HG03060 (cell line): ENCODE data around the gene TFCP2L1.

Experiments used
- ATAC-seq: cut with Tn5 transposase; IDR thresholded peaks from one replicate; pipeline ENCODE4 v1.9.1; 2021; ENCODE audit warnings: low read depth, moderate number of reproducible peaks; ENCODE audit not compliant: unreplicated experiment

TFCP2L1 gene

GRCh38 chr2:121297217-121297830 lies 12.3 kb upstream of the TFCP2L1 start:
- no peak for ATAC-seq

DNA sequence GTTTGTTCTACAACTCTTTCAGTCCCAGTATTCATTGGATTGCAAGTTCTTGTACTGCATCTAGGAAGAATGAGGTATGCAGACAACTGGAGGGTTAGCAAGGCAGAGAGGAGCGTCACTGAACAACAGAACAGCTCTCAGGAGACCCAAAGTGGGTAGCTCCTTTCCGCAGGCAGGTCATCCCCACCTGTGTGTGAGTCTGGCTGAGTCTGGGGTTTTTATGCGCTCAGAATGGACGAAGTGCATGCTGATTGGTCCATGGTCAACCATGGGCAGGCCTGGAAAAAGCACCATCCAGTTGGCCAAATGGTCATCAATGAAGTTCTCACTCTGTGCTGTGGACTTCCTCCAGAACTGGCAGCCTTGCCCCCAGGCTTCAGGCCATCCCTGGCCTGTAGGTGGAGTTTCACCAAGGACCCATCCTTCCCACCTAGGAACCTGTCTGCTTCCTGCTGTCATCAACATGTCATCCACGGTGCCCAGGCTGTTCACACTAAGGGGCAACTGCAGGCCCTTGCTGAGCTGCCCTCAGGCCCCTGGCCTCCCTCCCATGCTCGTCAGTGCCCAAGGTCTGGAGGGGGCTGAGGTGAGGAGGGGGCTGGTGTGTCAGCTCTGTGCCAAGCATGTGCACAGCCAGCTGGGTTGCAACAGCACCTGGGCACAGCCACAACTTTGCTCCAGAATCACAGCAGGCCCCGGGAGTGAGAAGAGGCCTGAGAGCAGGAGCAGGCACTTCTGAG lies 11.1 kb upstream of the TFCP2L1 start:
- ATAC-seq, result no peak

DNA sequence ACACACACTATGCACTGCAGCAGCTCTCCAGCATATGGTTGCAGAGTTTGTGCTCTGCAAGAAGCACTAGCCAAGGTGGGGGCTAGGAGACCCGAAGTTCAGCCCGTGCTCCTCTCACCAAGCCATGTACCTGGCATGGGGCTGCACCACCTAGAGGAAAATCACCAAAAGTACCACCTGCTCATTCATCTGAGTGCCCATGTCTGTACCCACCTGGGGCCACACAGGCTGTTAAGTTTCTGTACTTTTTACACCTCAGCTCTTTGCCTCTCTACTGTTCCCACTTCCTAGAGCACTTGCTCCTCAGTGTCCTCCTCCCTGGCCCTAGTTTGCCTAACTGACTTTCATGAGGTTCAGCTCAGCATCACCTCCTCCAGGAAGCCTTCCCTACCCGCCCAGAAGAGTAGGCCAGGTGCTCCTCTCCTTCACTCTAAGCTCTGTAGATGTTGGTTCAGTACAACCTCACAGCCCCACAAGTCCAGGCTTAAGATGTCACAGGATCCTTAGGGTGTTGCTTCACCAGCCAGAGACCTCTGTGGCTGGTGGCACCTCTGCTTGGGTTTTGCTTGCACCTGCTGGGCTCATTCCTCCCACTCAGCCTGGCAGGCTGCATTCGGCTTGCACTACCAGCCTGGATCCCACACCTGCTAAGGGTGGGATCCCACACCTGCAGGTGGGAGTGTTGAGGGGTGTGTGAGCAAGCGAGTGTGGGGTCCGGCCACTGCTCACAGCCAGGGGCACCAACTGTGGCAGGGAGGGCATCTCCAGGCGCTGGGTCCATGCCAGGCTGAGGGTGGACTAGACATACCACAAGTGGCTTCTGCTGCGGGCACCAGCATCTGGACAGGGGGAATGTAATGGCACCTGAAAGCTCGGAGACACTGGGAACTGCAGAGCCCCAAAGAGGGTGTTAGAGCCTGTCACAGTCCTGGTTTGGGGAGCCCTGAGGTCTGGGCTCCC lies 10.2 kb upstream of the TFCP2L1 start:
- ATAC-seq, result no peak

DNA sequence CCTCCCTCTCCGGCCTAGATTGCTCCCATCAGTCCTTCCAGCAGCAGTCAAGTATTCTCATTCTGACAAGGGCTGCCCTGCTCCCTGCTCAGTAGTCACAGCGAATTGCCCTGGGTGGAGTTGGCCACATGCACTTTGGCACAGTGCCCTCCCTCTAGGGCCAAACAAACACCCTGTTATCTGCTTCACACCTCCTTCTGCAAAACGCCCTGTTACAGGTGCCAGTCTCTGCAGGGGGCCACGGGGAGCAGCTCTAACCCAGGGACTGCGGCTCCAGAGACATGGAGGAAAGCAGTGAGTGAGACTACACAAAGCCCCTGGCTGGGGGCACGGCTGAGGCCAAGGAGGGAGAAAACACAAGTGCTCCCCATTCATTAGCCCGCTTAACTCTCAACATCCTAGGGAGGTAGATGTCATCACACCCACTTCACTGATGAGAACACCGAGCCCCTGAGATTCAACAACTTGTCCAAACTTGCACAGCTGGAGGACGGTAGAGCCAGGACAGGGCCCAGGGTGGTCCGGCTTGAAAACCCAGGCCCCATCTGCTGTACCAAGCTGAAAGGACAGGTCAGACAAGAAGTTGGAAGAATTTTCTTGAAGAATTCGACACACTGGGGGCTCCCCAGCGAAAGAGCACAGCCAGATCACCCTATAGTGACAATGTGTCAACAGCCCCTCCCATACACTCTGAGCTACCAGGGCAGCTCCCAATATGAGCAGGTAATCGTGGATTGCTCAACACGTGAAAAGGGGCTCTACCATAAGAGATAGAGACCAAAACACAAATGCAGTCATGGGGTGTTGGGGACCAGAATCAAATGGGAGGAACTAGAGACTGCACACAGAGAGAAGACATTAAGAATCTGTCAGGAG lies 8.7 kb upstream of the TFCP2L1 start:
- no peak for ATAC-seq

DNA sequence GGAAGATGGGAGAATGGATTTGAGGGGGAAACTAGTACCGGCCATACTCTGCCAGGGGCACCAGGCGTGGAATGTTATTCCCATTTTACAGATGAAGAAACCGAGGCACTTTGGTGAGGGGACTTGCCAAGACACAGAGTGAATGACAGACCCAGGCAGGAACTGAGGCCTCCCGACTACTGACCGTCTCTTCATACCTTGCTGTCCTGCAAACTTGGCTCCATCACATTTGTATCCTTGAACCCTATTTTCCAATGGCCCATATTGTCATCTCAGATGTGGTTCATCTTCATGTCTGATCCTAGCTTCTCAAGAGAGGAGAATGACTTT lies 6.2 kb upstream of the TFCP2L1 start:
- ATAC-seq, result no peak

DNA sequence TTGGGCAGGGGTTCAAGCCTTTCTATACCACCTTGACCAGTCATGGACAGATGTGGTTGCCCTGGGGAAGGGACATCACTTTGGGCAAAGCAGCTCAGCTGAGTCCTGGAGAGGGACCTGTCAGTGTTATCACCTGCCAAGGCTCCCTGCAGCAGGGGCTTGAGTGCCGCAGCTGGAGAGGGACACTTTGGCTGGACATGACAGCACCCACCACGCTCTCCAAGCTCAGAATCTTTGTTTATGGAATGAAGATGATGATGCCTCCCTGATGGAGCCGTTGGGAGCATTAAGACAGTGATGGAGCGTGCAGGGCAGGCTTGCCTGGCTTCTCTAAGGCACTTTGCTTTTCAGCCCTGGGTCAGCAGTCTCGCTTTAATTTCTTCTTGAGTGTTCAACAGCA lies 4.3 kb upstream of the TFCP2L1 start:
- ATAC-seq, result no peak

GRCh38 chr2:121288454-121289231 lies 3.6 kb upstream of the TFCP2L1 start:
- no peak for ATAC-seq

DNA sequence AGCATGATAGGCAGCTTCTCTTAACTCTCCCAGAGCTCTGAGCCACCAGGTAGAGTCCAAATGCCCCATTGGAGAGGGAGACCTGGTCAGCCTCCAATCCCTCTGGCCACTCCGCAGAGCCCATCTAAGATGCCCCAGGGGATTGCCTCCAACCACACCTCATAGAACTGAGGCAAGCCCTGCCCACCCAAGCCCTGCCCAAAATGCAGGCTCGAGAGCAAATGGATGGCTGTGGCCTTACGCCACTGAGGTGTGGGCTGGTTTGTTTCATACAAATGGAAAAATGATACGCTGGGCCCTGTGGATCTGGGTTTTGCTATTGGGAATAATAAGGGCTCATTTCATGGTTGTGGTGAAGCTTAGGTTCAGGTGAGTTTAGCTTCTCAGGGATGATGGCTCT lies 3.0 kb upstream of the TFCP2L1 start:
- no peak for ATAC-seq

GRCh38 chr2:121287146-121287798 lies 2.3 kb upstream of the TFCP2L1 start:
- ATAC-seq, result no peak

DNA sequence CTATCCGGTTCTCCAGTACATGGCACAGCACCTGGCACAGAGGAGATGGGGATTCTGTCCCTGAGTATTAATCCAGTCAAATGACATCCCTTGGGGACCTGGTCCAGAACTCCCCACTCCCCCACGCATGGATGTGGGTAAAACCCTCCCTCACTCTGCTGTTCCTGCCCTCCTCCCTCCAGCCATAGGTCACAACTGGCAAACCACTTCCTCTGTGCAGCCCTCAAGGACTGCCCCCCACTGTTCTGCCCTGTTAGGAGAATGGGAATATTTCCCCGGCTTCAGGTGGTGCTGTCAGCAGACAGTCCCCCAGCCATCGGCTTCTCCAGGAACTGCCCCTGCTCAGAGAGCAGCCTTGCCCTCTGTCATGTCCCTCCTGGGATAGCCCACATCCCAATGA lies 1.5 kb upstream of the TFCP2L1 start:
- no peak for ATAC-seq

- no peak for ATAC-seq
Observed at GRCh38 chr2:121285926-121286325, 924 bp upstream of the TFCP2L1 start.

DNA sequence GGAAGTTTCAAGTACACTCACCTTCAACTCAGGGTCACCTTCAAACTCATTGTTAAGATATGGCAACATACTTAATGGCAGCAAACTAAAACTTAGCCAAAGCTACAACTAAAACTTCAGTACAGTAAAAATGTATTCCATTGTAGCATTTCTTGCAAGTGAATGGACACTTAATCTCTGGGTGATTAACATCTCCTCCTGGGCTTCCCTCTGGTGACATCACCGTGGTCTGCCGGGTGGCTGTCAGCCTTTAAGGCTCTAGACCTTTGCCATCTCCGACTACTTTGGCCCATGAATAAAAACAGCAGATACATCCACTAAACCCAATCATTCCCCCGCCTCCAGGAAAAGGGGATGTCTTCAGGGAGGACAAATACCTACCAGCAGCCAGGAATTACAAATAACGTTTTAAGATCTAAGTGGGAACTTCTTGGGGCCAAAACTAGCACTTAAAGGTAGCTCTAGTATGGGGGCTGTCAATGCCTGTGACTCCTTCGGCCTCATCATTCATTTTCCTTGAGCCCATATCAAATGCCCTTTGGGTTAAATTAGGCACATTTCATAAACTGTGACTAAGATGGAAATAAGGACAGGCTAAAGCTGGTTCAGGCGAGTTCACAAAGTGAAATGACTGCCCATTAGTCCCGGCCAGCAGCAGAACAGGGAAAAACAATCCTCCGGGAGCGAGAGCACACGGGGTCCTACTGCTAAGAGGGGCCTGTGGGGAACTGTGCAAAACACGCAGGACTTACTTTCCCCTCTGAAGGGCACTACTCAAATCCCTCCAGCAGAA lies 1.1 kb downstream of the TFCP2L1 start:
- no peak for ATAC-seq

GRCh38 chr2:121282800-121283385 lies 2.1 kb downstream of the TFCP2L1 start:
- no peak for ATAC-seq

GRCh38 chr2:121281694-121282093 lies 3.3 kb downstream of the TFCP2L1 start:
- ATAC-seq, result no peak

GRCh38 chr2:121281107-121281506 lies 3.9 kb downstream of the TFCP2L1 start:
- no peak for ATAC-seq

DNA sequence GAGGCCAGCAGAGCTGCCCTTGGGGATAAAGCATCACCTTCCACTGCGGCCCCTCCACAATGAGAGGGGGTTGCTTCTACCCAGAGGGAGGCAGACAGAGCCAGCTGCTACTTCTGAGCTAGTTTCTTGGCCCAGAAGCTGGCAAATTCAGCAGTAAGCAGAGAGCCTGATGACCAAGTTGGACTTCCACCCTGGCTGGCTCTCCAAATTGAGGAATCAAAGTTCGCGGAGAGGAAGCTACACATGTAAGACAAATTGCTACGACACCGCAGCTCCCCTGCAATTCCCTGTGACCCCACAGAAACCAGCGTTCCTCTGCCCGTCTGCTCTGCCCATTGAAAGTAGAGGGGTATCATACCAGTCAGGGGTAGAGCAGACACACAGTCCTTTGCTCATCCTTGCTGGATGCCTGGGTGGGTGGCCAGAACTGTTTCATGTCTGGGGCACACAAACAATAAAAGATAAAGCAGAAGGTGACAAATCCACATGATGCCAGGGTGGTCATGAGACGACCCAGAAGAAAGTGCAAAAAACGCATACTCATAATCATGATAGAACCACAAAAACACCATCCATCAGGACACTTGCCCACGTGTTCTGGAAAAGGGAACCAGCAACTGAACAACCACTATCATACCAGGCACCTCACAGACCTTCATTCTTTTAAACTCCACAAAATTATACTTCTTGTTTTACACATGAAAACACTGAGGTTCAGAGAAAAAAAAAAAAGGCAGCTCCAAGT lies 5.4 kb downstream of the TFCP2L1 start:
- no peak for ATAC-seq

DNA sequence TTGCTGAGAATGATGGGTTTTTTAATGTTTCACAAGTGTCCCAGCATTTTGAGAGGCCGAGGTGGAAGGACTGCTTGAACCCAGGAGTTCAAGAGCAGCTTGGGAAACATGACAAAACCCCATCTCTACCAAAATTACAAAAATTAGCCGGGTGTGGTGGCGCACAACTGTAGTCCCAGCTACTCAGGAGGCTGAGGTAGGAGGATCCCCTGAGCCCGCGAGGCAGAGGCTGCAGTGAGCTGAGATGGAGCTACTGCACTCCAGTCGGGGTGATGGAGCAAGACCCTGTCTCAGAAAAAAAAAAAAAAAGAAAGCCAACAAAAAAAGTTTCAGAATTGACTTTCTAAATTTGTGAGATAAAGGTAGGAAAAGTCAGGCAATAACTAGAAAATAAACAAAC lies 8.7 kb downstream of the TFCP2L1 start:
- no peak for ATAC-seq
